Stimulated activated naive CD8-positive, alpha-beta T cell treated with anti-CD3 and anti-CD28 coated beads, Interleukin-15, Interleukin-2, amounts not matched to agents 100 U/mL and 50 U/mL, for 24 hours (primary cell): ENCODE data around the gene HAGHL.
"Not testable (repeated sequence)": the region's sequence is repeated elsewhere in the genome, so short reads cannot be mapped to it uniquely, and the experiment has no call there.

Experiments used
- ATAC-seq: fragments of 150-1000 bp; cut with Tn5 transposase; one replicate; pipeline ENCODE4 v1.10.0; 2021
- DNase-seq: peaks from one replicate; pipeline ENCODE4 v3.0.0; 2021

The HAGHL gene

GRCh38 chr16:707062-707538, 19.8 kb upstream of the HAGHL start:
- no peak for DNase-seq
- ATAC-seq, result no peak

GRCh38 chr16:708019-708418, 18.9 kb upstream of the HAGHL start:
- DNase-seq (no peak), ATAC-seq (no peak)

GRCh38 chr16:708959-709358, 17.9 kb upstream of the HAGHL start:
- ATAC-seq, result no peak
- DNase-seq, result no peak

- ATAC-seq (no peak), DNase-seq (no peak)
These were observed 17.1 kb upstream of the HAGHL start for GRCh38 chr16:709566-710499.

- no peak for DNase-seq
- no peak for ATAC-seq
These were observed 16.3 kb upstream of the HAGHL start for GRCh38 chr16:710500-711075.

GRCh38 chr16:711084-711483, 15.8 kb upstream of the HAGHL start:
- ATAC-seq, result no peak
- DNase-seq, result no peak

- DNase-seq, result peak; percentile 90
- peak; percentile 66 for ATAC-seq
These were observed 15.2 kb upstream of the HAGHL start for GRCh38 chr16:711548-712320.

- ATAC-seq, result not testable (repeated sequence)
- peak; percentile 77 for DNase-seq
These were observed 14.1 kb upstream of the HAGHL start for GRCh38 chr16:712740-713250.

GRCh38 chr16:714079-714478, 12.8 kb upstream of the HAGHL start:
- no peak for ATAC-seq
- DNase-seq, result no peak

GRCh38 chr16:714558-715476, 12.1 kb upstream of the HAGHL start, which contains the start of gene METRN:
METRN (plus strand) TSS chr16:715118; CDS start chr16:715290, 172 bp downstream.
- ATAC-seq (peak; percentile 84), DNase-seq (peak; percentile 97)

- DNase-seq (peak; percentile 45), ATAC-seq (peak; percentile 1)
These were observed 11.3 kb upstream of the HAGHL start for GRCh38 chr16:715477-716199.

- ATAC-seq, result no peak
- no peak for DNase-seq
These were observed 10.7 kb upstream of the HAGHL start for GRCh38 chr16:716200-716568.

GRCh38 chr16:716768-717325, 10.1 kb upstream of the HAGHL start:
- ATAC-seq (no peak), DNase-seq (no peak)

- no peak for DNase-seq
These were observed 9.3 kb upstream of the HAGHL start for GRCh38 chr16:717450-718245.

GRCh38 chr16:718389-718788, 8.5 kb upstream of the HAGHL start:
- no peak for ATAC-seq
- no peak for DNase-seq

More at GRCh38 chr16:717450-718245, 9.3 kb upstream of the HAGHL start:
- no peak for ATAC-seq

GRCh38 chr16:718922-719321, 8.0 kb upstream of the HAGHL start:
- no peak for ATAC-seq
- DNase-seq, result no peak

GRCh38 chr16:719815-720446, 7.0 kb upstream of the HAGHL start:
- DNase-seq (no peak), ATAC-seq (no peak)

- ATAC-seq, result peak; percentile 62
- DNase-seq, result peak; percentile 76
These were observed 6.4 kb upstream of the HAGHL start for GRCh38 chr16:720447-720989.
